T-helper 1 cell treated with Interleukin-12 subunit alpha and Interleukin-12 subunit beta and Interleukin-4 antibody, amounts not matched to agents 30 μg/mL and 1 μg/mL, for 36 hours (primary cell): Measurements from ENCODE around the gene ABR.
"Not testable (repeated sequence)": the region's sequence is repeated elsewhere in the genome, so short reads cannot be mapped to it uniquely, and the experiment has no call there.

Experiments
- H3K27ac Mint-ChIP-seq: one replicate; pipeline ENCODE4 v1.8.0; 2021; ENCODE audit warnings: mild to moderate bottlenecking, mixed read lengths
- H3K27me3 Mint-ChIP-seq: one replicate; pipeline ENCODE4 v1.8.0; 2021; ENCODE audit warnings: low read depth, mixed read lengths
- H3K36me3 Mint-ChIP-seq: one replicate; pipeline ENCODE4 v1.8.0; 2021; ENCODE audit warnings: low read depth, mixed read lengths
- H3K4me1 Mint-ChIP-seq: one replicate; pipeline ENCODE4 v1.8.0; 2021; ENCODE audit warnings: low read depth, mixed read lengths
- H3K4me3 Mint-ChIP-seq: one replicate; pipeline ENCODE4 v1.8.0; 2021; ENCODE audit warnings: mild to moderate bottlenecking, moderate library complexity, mixed read lengths
- H3K9me3 Mint-ChIP-seq: one replicate; pipeline ENCODE4 v1.8.0; 2021; ENCODE audit warnings: mixed read lengths

Gene ABR

GRCh38 chr17:987931-988330, 191.8 kb downstream of the ABR start:
- H3K27ac Mint-ChIP-seq, result no peak overlapping the region
- H3K4me1 Mint-ChIP-seq, result no peaks in the 10 kb centered on the region
- H3K9me3 Mint-ChIP-seq, result peaks cover 11% of the 10 kb centered on the region
- no peaks in the 10 kb centered on the region for H3K36me3 Mint-ChIP-seq
- H3K27me3 Mint-ChIP-seq, result no peaks in the 10 kb centered on the region
- H3K4me3 Mint-ChIP-seq, result no peak overlapping the region

DNA sequence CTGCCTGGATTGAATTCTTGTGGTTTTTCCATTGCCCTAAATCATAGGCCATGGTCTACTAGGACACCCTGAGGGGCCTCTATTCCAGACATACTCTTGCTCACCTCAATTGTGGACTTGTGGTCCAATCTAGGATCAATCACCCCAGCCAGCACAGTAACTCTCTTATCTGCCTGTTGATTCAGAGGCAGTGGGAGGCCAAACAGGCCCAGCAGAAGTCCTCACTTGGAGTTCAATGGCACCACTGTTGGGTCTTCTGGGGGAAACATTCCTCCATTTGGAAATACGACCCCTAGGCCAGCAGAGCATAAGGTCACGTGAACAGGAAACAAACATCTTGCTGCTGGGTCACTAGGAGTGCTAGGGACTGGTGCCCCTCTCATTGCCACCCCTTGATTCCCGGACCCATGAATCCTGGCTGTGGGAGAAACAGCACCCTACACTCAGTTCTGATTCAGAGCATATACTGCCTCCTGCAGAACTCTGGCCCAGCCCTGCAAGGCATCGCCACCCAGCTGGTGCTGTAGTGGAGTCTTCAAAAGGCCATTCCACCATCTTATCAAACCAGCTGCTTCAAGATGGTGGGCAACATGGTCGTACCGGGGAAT, 193.4 kb downstream of the ABR start:
- Mint-ChIP-seq H3K4me3 (no peak overlapping the region), H3K4me1 (no peaks in the 10 kb centered on the region), H3K36me3 (no peaks in the 10 kb centered on the region), H3K27ac (no peak overlapping the region), H3K27me3 (no peaks in the 10 kb centered on the region), H3K9me3 (peaks cover 3% of the 10 kb centered on the region)

- Mint-ChIP-seq H3K4me3 (no peak overlapping the region), H3K9me3 (no peaks in the 10 kb centered on the region), H3K4me1 (peaks cover 8% of the 10 kb centered on the region), H3K36me3 (no peaks in the 10 kb centered on the region), H3K27ac (no peak overlapping the region), H3K27me3 (peaks cover 5% of the 10 kb centered on the region)
Observed at GRCh38 chr17:983921-984320, 195.9 kb downstream of the ABR start.

DNA sequence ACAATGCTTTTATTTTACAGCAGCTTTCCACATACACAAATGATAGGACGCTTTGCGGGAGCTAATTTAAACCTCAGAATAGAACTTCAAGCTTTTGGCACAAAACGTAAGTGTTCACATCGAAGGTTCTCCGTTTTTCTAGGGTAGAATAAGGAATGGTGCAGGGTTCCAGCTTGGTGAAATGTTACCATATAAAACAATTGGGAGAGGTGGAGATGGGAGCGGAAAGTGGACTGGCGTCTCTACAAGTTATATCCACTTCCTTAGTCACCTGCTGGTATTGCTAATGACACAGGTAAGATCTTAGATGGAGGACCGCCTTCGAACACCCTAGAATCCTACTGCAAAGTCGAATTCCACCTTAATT, 198.5 kb downstream of the ABR start:
- H3K9me3 Mint-ChIP-seq, result no peaks in the 10 kb centered on the region
- no peaks in the 10 kb centered on the region for H3K36me3 Mint-ChIP-seq
- H3K4me1 Mint-ChIP-seq, result peaks cover 11% of the 10 kb centered on the region
- peaks cover 27% of the 10 kb centered on the region for H3K27me3 Mint-ChIP-seq
- peak overlapping the region; percentile 72 for H3K4me3 Mint-ChIP-seq
- H3K27ac Mint-ChIP-seq, result peak overlapping the region; percentile 52

- peak overlapping the region; percentile 52 for H3K27ac Mint-ChIP-seq
- peaks cover 11% of the 10 kb centered on the region for H3K4me1 Mint-ChIP-seq
- peaks cover 33% of the 10 kb centered on the region for H3K27me3 Mint-ChIP-seq
- no peaks in the 10 kb centered on the region for H3K9me3 Mint-ChIP-seq
- H3K4me3 Mint-ChIP-seq, result peak overlapping the region; percentile 73
- H3K36me3 Mint-ChIP-seq, result no peaks in the 10 kb centered on the region
Observed at GRCh38 chr17:980406-981291, 199.1 kb downstream of the ABR start.

DNA sequence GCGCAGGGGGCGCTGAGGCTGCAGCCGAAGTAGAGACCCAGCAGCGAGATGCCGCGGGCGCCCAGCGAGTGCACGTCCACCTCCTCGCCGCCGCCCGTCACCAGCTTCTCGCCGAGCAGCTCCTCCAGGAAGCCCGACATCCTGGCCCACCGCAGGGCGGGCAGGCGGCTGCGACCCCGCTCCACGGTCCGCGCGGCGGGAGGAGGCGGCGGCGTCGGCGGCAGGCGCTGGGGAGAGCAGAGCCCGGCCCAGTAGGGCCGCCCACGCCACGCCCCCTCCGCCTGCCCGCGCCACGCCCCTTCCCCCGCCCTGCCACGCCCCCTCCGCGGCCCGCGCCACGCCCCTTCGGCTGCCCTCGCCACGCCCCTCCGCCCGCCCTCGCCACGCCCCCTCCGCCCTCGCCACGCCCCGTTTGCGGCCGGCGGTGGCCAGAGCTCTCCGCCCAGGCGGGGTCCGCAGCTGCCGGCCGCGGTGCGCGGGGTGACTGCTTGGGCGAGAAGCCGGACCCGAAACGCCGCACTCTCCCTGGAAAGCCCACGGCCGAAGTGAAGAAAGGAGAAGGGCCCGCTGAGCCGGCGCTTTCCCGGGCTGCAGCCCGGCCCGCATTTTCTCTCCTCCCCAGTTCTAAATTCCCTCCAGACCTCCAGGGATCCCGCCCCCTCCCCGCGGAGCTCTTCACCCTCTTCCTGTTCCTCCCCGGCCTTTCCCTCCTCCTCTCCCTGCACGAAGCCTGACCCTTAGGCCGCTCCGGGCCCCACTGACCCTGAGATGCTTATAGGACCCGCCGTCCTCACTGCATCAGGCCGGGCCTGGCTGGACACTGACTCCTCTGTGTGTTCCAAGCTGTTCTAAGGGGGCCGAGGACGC, 200.0 kb downstream of the ABR start, which contains the start of gene NXN:
Gene NXN, minus strand, starts transcription at position 238 of the 867 bp plus-strand sequence.
- Mint-ChIP-seq H3K9me3 (no peaks in the 10 kb centered on the region), H3K27me3 (peaks cover 38% of the 10 kb centered on the region), H3K36me3 (no peaks in the 10 kb centered on the region), H3K4me1 (peaks cover 11% of the 10 kb centered on the region), H3K27ac (no peak within 1 kb of the TSS), H3K4me3 (peak within 1 kb of the TSS; percentile 73)

GRCh38 chr17:979212-979538, 200.6 kb downstream of the ABR start:
- peaks cover 11% of the 10 kb centered on the region for H3K4me1 Mint-ChIP-seq
- peaks cover 42% of the 10 kb centered on the region for H3K27me3 Mint-ChIP-seq
- H3K27ac Mint-ChIP-seq, result no peak overlapping the region
- H3K4me3 Mint-ChIP-seq, result no peak overlapping the region
- H3K9me3 Mint-ChIP-seq, result no peaks in the 10 kb centered on the region
- H3K36me3 Mint-ChIP-seq, result no peaks in the 10 kb centered on the region

GRCh38 chr17:978103-979093, 201.4 kb downstream of the ABR start:
- no peak overlapping the region for H3K27ac Mint-ChIP-seq
- peak overlapping the region; percentile 69 for H3K4me3 Mint-ChIP-seq
- H3K9me3 Mint-ChIP-seq, result no peaks in the 10 kb centered on the region
- H3K4me1 Mint-ChIP-seq, result peaks cover 11% of the 10 kb centered on the region
- H3K36me3 Mint-ChIP-seq, result no peaks in the 10 kb centered on the region
- H3K27me3 Mint-ChIP-seq, result peaks cover 42% of the 10 kb centered on the region

- Mint-ChIP-seq H3K36me3 (no peaks in the 10 kb centered on the region), H3K4me1 (peaks cover 11% of the 10 kb centered on the region), H3K9me3 (no peaks in the 10 kb centered on the region), H3K27me3 (peaks cover 42% of the 10 kb centered on the region), H3K4me3 (no peak overlapping the region), H3K27ac (no peak overlapping the region)
Observed at GRCh38 chr17:977166-977565, 202.6 kb downstream of the ABR start.

GRCh38 chr17:976312-976711, 203.5 kb downstream of the ABR start:
- H3K4me3 Mint-ChIP-seq, result no peak overlapping the region
- H3K27me3 Mint-ChIP-seq, result peaks cover 42% of the 10 kb centered on the region
- H3K9me3 Mint-ChIP-seq, result no peaks in the 10 kb centered on the region
- H3K36me3 Mint-ChIP-seq, result no peaks in the 10 kb centered on the region
- H3K27ac Mint-ChIP-seq, result no peak overlapping the region
- peaks cover 10% of the 10 kb centered on the region for H3K4me1 Mint-ChIP-seq

DNA sequence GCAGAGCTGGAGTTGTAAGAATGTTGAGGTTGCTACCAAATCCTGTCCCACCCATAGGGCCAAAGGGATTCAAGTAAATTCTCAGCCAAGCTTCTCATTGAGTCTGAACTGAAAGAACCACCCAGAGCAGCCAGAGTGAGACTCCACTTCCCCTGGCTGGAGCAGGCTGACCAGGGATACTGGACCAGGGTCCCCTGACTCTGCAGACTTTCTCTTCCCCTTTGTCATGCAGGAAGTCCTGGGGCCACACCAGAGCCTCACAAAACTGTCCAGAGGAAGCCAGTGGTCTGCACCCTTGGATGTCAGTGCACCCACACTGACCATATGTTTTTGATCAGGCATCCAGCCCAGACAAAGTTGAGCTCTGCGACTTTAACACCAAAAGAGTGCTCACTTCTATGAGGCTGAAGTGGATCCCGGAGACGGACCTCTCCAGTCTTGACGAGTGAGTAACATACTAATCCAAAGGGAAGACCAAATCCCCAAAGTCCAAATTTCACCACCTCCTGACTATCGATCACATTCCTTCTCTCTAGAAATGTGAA, 204.3 kb downstream of the ABR start:
- H3K9me3 Mint-ChIP-seq, result no peaks in the 10 kb centered on the region
- H3K27ac Mint-ChIP-seq, result no peak overlapping the region
- no peaks in the 10 kb centered on the region for H3K36me3 Mint-ChIP-seq
- no peak overlapping the region for H3K4me3 Mint-ChIP-seq
- peaks cover 5% of the 10 kb centered on the region for H3K4me1 Mint-ChIP-seq
- H3K27me3 Mint-ChIP-seq, result peaks cover 37% of the 10 kb centered on the region

- H3K27me3 Mint-ChIP-seq, result peaks cover 44% of the 10 kb centered on the region
- H3K4me3 Mint-ChIP-seq, H3K9me3 Mint-ChIP-seq, H3K27ac Mint-ChIP-seq, H3K36me3 Mint-ChIP-seq, H3K4me1 Mint-ChIP-seq: not testable (repeated sequence)
Observed at GRCh38 chr17:974778-975177, 205.0 kb downstream of the ABR start.

GRCh38 chr17:973053-973452, 206.7 kb downstream of the ABR start:
- no peaks in the 10 kb centered on the region for H3K9me3 Mint-ChIP-seq
- H3K27me3 Mint-ChIP-seq, result peaks cover 44% of the 10 kb centered on the region
- H3K4me3 Mint-ChIP-seq, result no peak overlapping the region
- no peaks in the 10 kb centered on the region for H3K36me3 Mint-ChIP-seq
- no peak overlapping the region for H3K27ac Mint-ChIP-seq
- peaks cover under 1% of the 10 kb centered on the region for H3K4me1 Mint-ChIP-seq
